HepG2 (cell line): ENCODE measurements around the gene TSGA10IP. TPM values are rescaled to one million over a fixed set of nuclear protein-coding genes. Genes with fewer than 3 reads are reported as not detected.

Source experiments
- ATF7 ChIP-seq, 2 experiments: fragments of 450-650 bp in 1 of 2; sonication (generic) in 1 of 2; formaldehyde crosslinking in 1 of 2; IDR thresholded peaks; 2 replicates each; pipeline versions ENCODE4 v1.4.0 to v1.6.1; 2016 to 2020; ENCODE audit warnings: antibody characterized with exemption in 1 of 2, mild to moderate bottlenecking in 1 of 2, missing genetic modification reagents in 1 of 2
- ELK4 ChIP-seq: sonication (generic); formaldehyde crosslinking; IDR thresholded peaks from 2 replicates; pipeline ENCODE4 v1.9.0; 2021; ENCODE audit warnings: missing genetic modification reagents, borderline replicate concordance
- MXD4 ChIP-seq: IDR thresholded peaks from 2 replicates; pipeline ENCODE4 v1.6.1; 2016; ENCODE audit warnings: mild to moderate bottlenecking, missing biosample characterization, missing genetic modification reagents
- PRPF4 ChIP-seq: fragments of 200-400 bp; formaldehyde crosslinking; IDR thresholded peaks from 2 replicates; pipeline ENCODE4 v1.6.1; 2016; ENCODE audit warnings: low read length, low read depth; ENCODE audit not compliant: poor library complexity, severe bottlenecking
- RBFOX2 ChIP-seq: fragments of 200-400 bp; formaldehyde crosslinking; IDR thresholded peaks from 2 replicates; pipeline ENCODE4 v1.6.1; 2017; ENCODE audit warnings: low read depth, mild to moderate bottlenecking, low read length
- YEATS2 ChIP-seq: sonication (generic); formaldehyde crosslinking; IDR thresholded peaks from 2 replicates; pipeline ENCODE4 v1.4.0; 2020; ENCODE audit warnings: missing genetic modification reagents, borderline replicate concordance
- ZNF275 ChIP-seq: sonication (generic); formaldehyde crosslinking; IDR thresholded peaks from 2 replicates; pipeline ENCODE4 v1.8.0; 2022; ENCODE audit warnings: missing genetic modification reagents, mild to moderate bottlenecking, inconsistent platforms, borderline replicate concordance
- ZNF318 ChIP-seq: sonication (generic); formaldehyde crosslinking; IDR thresholded peaks from 2 replicates; pipeline ENCODE4 v1.4.0; 2020; ENCODE audit warnings: mild to moderate bottlenecking, missing genetic modification reagents
- ZNF503 ChIP-seq: sonication (generic); formaldehyde crosslinking; IDR thresholded peaks from 2 replicates; pipeline ENCODE4 v1.4.0; 2020; ENCODE audit warnings: missing genetic modification reagents
- ZNF598 ChIP-seq: sonication (generic); formaldehyde crosslinking; IDR thresholded peaks from 2 replicates; pipeline ENCODE4 v1.5.1; 2020; ENCODE audit warnings: mild to moderate bottlenecking, missing genetic modification reagents, borderline replicate concordance
- ZNF782 ChIP-seq: sonication (generic); formaldehyde crosslinking; IDR thresholded peaks from 2 replicates; pipeline ENCODE4 v1.4.0; 2020; ENCODE audit warnings: missing genetic modification reagents, mild to moderate bottlenecking, borderline replicate concordance
- ZSCAN5A ChIP-seq: sonication (generic); formaldehyde crosslinking; IDR thresholded peaks from 2 replicates; pipeline ENCODE4 v1.8.0; 2022; ENCODE audit warnings: mild to moderate bottlenecking, missing genetic modification reagents, borderline replicate concordance
- polyA plus RNA-seq, 8 experiments: library from polyadenylated mRNA; depleted of rRNA in 3 of 8; stranded (reverse) in 7 of 8; unstranded in 1 of 8; fragments of >200 nt; fragmentation: Illumina TruSeq in 4 of 8; extraction: Trizol in 4 of 8; gene quantifications; 2 replicates each; pipeline versions ENCODE4 v1.2.1 to v1.2.3, GENCODE V29; 2011 to 2016; ENCODE audit warnings: low read depth in 4 of 8, missing spikeins in 1 of 8, mixed read lengths in 1 of 8; ENCODE audit not compliant: insufficient read depth in 1 of 8
- total RNA-seq, 5 experiments: library from RNA; depleted of rRNA; stranded (reverse); fragments of >200 nt; fragmentation: Illumina TruSeq; extraction: Trizol; gene quantifications; 2 replicates each; pipeline ENCODE4 v1.2.3, GENCODE V29; 2016; ENCODE audit warnings: low read depth in 1 of 5

The TSGA10IP gene
- total and polyA plus RNA-seq, 2 of the 13 experiments (the other 11 are each of a cell fraction or from before 2014, with no cell fraction given), result not detected

- TF ChIP-seq ZNF318 (CRISPR knock-in tag), result no peak
- peak; percentile 87 for TF ChIP-seq RBFOX2
- TF ChIP-seq ZNF275 (CRISPR knock-in tag), result peak; percentile 78; the same call in 1 of the 2 replicates
- TF ChIP-seq ATF7 (IDR thresholded peaks at IDR 0.05), result no peak; the same call in 1 of the 2 replicates
- no peak for TF ChIP-seq ATF7 (CRISPR knock-in tag; IDR thresholded peaks at IDR 0.05)
- TF ChIP-seq MXD4, result peak; percentile 65; the same call in 1 of the 2 replicates
- TF ChIP-seq PRPF4, result no peak
- peak; percentile 71; the same call in 1 of the 2 replicates for TF ChIP-seq YEATS2 (CRISPR knock-in tag)
- no peak for TF ChIP-seq ELK4 (CRISPR knock-in tag)
- peak; percentile 60; the same call in 1 of the 2 replicates for TF ChIP-seq ZNF598 (CRISPR knock-in tag)
- peak; percentile 5; the same call in 1 of the 2 replicates for TF ChIP-seq ZSCAN5A (CRISPR knock-in tag)
- no peak for TF ChIP-seq ZNF782 (CRISPR knock-in tag)
- peak; percentile 61 for TF ChIP-seq ZNF503
These were observed 45.0 kb upstream of the TSGA10IP start, which contains the start of gene FOSL1 (continued) for GRCh38 chr11:65900125-65900898.
